Immature natural killer cell (primary cell): ENCODE data around the gene TRMT13. TPM values are rescaled to one million over a fixed set of nuclear protein-coding genes. Genes with fewer than 3 reads are reported as not detected.
"Not testable (repeated sequence)": the region's sequence is repeated elsewhere in the genome, so short reads cannot be mapped to it uniquely, and the experiment has no call there.

ENCODE experiments used
- DNase-seq, 3 donors: peaks; one replicate each; pipeline ENCODE4 v3.0.0; 2022; ENCODE audit warnings: mixed read lengths in 1 of 3
- H3K27ac Mint-ChIP-seq, 6 donors: one replicate each; pipeline ENCODE4 v1.8.0; 2020; ENCODE audit warnings: mixed read lengths in 6 of 6, mild to moderate bottlenecking in 5 of 6, inconsistent platforms in 4 of 6, moderate library complexity in 3 of 6
- H3K27me3 Mint-ChIP-seq, 3 donors: one replicate each; pipeline ENCODE4 v1.8.0; 2020 to 2021; ENCODE audit warnings: low read depth in 3 of 3, mild to moderate bottlenecking in 3 of 3, mixed read lengths in 3 of 3, moderate library complexity in 3 of 3, inconsistent platforms in 1 of 3
- H3K36me3 Mint-ChIP-seq, 3 donors: one replicate each; pipeline ENCODE4 v1.8.0; 2020; ENCODE audit warnings: mixed read lengths in 3 of 3, inconsistent platforms in 2 of 3, mild to moderate bottlenecking in 2 of 3
- H3K4me1 Mint-ChIP-seq, 2 donors: one replicate each; pipeline ENCODE4 v1.8.0; 2020; ENCODE audit warnings: inconsistent platforms in 2 of 2, mild to moderate bottlenecking in 2 of 2, mixed read lengths in 2 of 2, moderate library complexity in 1 of 2
- H3K4me3 Mint-ChIP-seq, 5 donors: one replicate each; pipeline ENCODE4 v1.8.0; 2020; ENCODE audit warnings: mild to moderate bottlenecking in 5 of 5, mixed read lengths in 5 of 5, inconsistent platforms in 3 of 5, moderate library complexity in 3 of 5
- H3K9me3 Mint-ChIP-seq, 6 donors: one replicate each; pipeline ENCODE4 v1.8.0; 2020; ENCODE audit warnings: mild to moderate bottlenecking in 6 of 6, mixed read lengths in 6 of 6, inconsistent platforms in 4 of 6, moderate library complexity in 3 of 6
- polyA plus RNA-seq, 3 donors: library from polyadenylated mRNA; unstranded; fragments of 300-500 nt; fragmentation: Illumina TruSeq; gene quantifications; one replicate each; pipeline ENCODE4 v1.2.3, GENCODE V29; 2021

TRMT13 gene
- polyA plus RNA-seq, 3 donors from 2014 or later: 2.2 to 7.6 (median 5.1) TPM

- peak within 1 kb of the TSS in 1 of 6 donors; percentile 67 for H3K27ac Mint-ChIP-seq
Observed at GRCh38 chr1:100178091-100178490, 45.1 kb downstream of the TRMT13 start, which contains the start of gene LRRC39. Gene LRRC39 (minus strand): TSS chr1:100178256. CDS start chr1:100168516, 9,740 bp downstream.

GRCh38 chr1:100183370-100183769 lies 50.4 kb downstream of the TRMT13 start:
- peaks cover 0 to 1% (median 0%) of the 10 kb centered on the region in 3 donors for H3K27me3 Mint-ChIP-seq
- no peak overlapping the region for H3K4me3 Mint-ChIP-seq
- H3K4me1 Mint-ChIP-seq: no peaks in the 10 kb centered on the region
- no peaks in the 10 kb centered on the region for H3K9me3 Mint-ChIP-seq
- peaks cover 0 to 13% (median 4%) of the 10 kb centered on the region in 3 donors for H3K36me3 Mint-ChIP-seq
- DNase-seq: no peak
- no peak overlapping the region for H3K27ac Mint-ChIP-seq

More at GRCh38 chr1:100178091-100178490, 45.1 kb downstream of the TRMT13 start, which contains the start of gene LRRC39:
- peaks cover 0 to 13% (median 4%) of the 10 kb centered on the region in 3 donors for H3K36me3 Mint-ChIP-seq
- no peak for DNase-seq
- no peak within 1 kb of the TSS for H3K4me3 Mint-ChIP-seq
- H3K27me3 Mint-ChIP-seq: peaks cover 0 to 3% (median 2%) of the 10 kb centered on the region in 3 donors
- no peaks in the 10 kb centered on the region for H3K9me3 Mint-ChIP-seq
- H3K4me1 Mint-ChIP-seq: no peaks in the 10 kb centered on the region

- Mint-ChIP-seq H3K9me3 (no peaks in the 10 kb centered on the region), H3K4me3 (no peak overlapping the region), H3K27me3 (peaks cover 0 to 1% (median 0%) of the 10 kb centered on the region in 3 donors), H3K4me1 (no peaks in the 10 kb centered on the region), H3K27ac (no peak overlapping the region), H3K36me3 (peaks cover 0 to 13% (median 4%) of the 10 kb centered on the region in 3 donors)
- no peak for DNase-seq
Observed at GRCh38 chr1:100184536-100184935, 51.6 kb downstream of the TRMT13 start.

GRCh38 chr1:100187912-100188311 lies 54.9 kb downstream of the TRMT13 start:
- no peaks in the 10 kb centered on the region for H3K27me3 Mint-ChIP-seq
- H3K4me3 Mint-ChIP-seq: no peak overlapping the region
- no peaks in the 10 kb centered on the region for H3K9me3 Mint-ChIP-seq
- H3K4me1 Mint-ChIP-seq: no peaks in the 10 kb centered on the region
- H3K27ac Mint-ChIP-seq: no peak overlapping the region
- peaks cover 8 to 15% (median 9%) of the 10 kb centered on the region in 3 donors for H3K36me3 Mint-ChIP-seq
- no peak for DNase-seq

GRCh38 chr1:100188617-100189016 lies 55.7 kb downstream of the TRMT13 start:
- Mint-ChIP-seq H3K36me3 (peaks cover 7 to 15% (median 9%) of the 10 kb centered on the region in 3 donors), H3K27ac (no peak overlapping the region), H3K4me1 (no peaks in the 10 kb centered on the region), H3K4me3 (no peak overlapping the region), H3K9me3 (no peaks in the 10 kb centered on the region), H3K27me3 (no peaks in the 10 kb centered on the region)
- DNase-seq: no peak

GRCh38 chr1:100198596-100198995 lies 65.6 kb downstream of the TRMT13 start:
- Mint-ChIP-seq H3K36me3 (peaks cover 36 to 55% (median 54%) of the 10 kb centered on the region in 3 donors), H3K4me1 (peaks cover 0 to 3% of the 10 kb centered on the region in 2 donors), H3K27ac (no peak overlapping the region), H3K27me3 (no peaks in the 10 kb centered on the region), H3K4me3 (no peak overlapping the region), H3K9me3 (no peaks in the 10 kb centered on the region)
- no peak for DNase-seq

GRCh38 chr1:100200060-100200459 lies 67.1 kb downstream of the TRMT13 start:
- H3K4me3 Mint-ChIP-seq, H3K4me1 Mint-ChIP-seq, DNase-seq, H3K9me3 Mint-ChIP-seq, H3K27ac Mint-ChIP-seq, H3K27me3 Mint-ChIP-seq: not testable (repeated sequence)
- H3K36me3 Mint-ChIP-seq: peaks cover 49 to 70% (median 67%) of the 10 kb centered on the region in 3 donors

Other genes with a start within 250 kb of the TRMT13 start
- 10 to 100 TPM in 1 of 3 donors, 1 to 10 TPM in 2; 5.0 to 12.3 (median 8.5) TPM for gene SLC35A3, start 163.2 kb upstream of the TRMT13 start, polyA plus RNA-seq
- 1 to 10 TPM; 1.2 to 3.1 (median 1.8) TPM for gene SASS6, start 233 bp upstream of the TRMT13 start, polyA plus RNA-seq
- gene LRRC39, start 45.1 kb downstream of the TRMT13 start, polyA plus RNA-seq: not detected
- 1 to 10 TPM in 2 of 3 donors, under 1 TPM in 1; 0.43 to 7.0 (median 3.5) TPM for gene DBT, start 116.7 kb downstream of the TRMT13 start, polyA plus RNA-seq
- gene RTCA, start 133.1 kb downstream of the TRMT13 start, polyA plus RNA-seq: 10 to 100 TPM; 14.7 to 28.4 (median 27.5) TPM
- 10 to 100 TPM in 2 of 3 donors, 1 to 10 TPM in 1; 5.8 to 15.4 (median 10.9) TPM for gene CDC14A, start 219.3 kb downstream of the TRMT13 start, polyA plus RNA-seq